Heart left ventricle (tissue), 13 donors: ENCODE measurements around the gene MIER1.
"Not testable (repeated sequence)": the region's sequence is repeated elsewhere in the genome, so short reads cannot be mapped to it uniquely, and the experiment has no call there.

Experiments
- CTCF ChIP-seq, 12 donors: fragments of 200-600 bp; sonication (generic) in 4 of 12; IDR thresholded peaks; one replicate each; pipeline versions ENCODE4 v1.5.0 to v1.8.0; 2018 to 2022; ENCODE audit warnings: antibody characterized with exemption in 12 of 12, mild to moderate bottlenecking in 5 of 12
- POLR2A ChIP-seq, 2 donors: fragments of 450-650 bp; IDR thresholded peaks; one replicate each; pipeline ENCODE4 v1.6.1; 2017; ENCODE audit warnings: antibody characterized with exemption in 2 of 2, mild to moderate bottlenecking in 2 of 2, moderate library complexity in 2 of 2
- donor health status: ischemic (EF 13 %, LVEDD 7.1; RV severe dilation, severe dysfunction).
- donor health status: DM: no; HTN: yes; CAD: no.
- donor health status: DM: no; HTN: no; CAD: no.
- donor health status: ischemic (EF 25% LVEDD 6.9; RV normal size, moderate dysfunction).
- donor health status: ischemic (EF 25% LVEDD 5.7; RV mildly dilated, moderate dysfunction).
- donor health status: ischemic (EF 35%, LVEDD 5.7; RV mildly dilated, moderate dysfunction).
- donor health status: nonischemic (EF 11% LVEDD 7.7; RV severe dilation, severe dysfunction).
- donor health status: DM: yes; HTN: yes; CAD: no.
- donor health status: PGD.
- donor health status: ischemic (EF 29% LVEDD 5.4; RV normal size, mild dysfunction).
- donor health status: nonischemic (EF 23%, LVEDD 6.1; RV moderate dilation, normal function).

- not testable (repeated sequence) for TF ChIP-seq CTCF, POLR2A (IDR thresholded peaks at IDR 0.05)
Observed at GRCh38 chr1:66979621-66980020, 54.8 kb downstream of the MIER1 start.
